GM19025 (cell line): ENCODE results near the gene GNAZ.
"Not testable (repeated sequence)": the region's sequence is repeated elsewhere in the genome, so short reads cannot be mapped to it uniquely, and the experiment has no call there.

Experiments used
- ATAC-seq: cut with Tn5 transposase; IDR thresholded peaks from one replicate; pipeline ENCODE4 v1.9.1; 2021; ENCODE audit warnings: mild to moderate bottlenecking, low read depth, moderate library complexity; ENCODE audit not compliant: unreplicated experiment

Gene GNAZ

GRCh38 chr22:23070418-23071229 is at the start of gene GNAZ:
GNAZ (plus strand) TSS chr22:23070519; CDS start chr22:23095696, 25,177 bp downstream.
- ATAC-seq: peak; percentile 46

DNA sequence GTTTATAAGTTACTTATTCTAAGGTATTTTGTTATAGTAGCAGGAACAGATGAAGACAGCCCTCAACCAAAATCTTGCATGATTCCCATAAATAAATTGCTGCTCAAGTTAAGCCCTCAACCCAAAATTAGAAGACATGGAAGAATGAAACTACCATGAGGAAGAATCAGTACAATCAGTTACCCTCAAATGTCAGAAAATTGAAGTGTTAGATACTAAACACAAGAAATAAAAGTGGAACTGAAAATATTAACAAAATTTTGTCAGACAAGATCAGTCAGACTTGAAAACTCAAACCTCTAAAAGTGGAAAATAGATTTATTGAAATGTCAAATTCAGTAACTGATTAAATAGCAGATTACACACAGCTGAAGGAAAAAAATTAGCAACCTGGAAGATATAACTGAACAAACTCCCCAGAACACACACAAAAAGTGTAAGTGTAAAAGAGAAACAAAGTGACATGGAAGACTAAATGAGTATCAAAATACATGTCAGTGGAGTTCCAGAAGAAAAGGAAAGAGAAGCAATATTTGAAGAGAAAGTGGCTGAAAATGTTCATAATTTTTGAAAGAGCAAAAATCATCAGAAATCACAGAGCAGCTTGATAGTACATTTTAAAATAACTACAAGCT is 49.5 kb upstream of the GNAZ start:
- no peak for ATAC-seq

DNA sequence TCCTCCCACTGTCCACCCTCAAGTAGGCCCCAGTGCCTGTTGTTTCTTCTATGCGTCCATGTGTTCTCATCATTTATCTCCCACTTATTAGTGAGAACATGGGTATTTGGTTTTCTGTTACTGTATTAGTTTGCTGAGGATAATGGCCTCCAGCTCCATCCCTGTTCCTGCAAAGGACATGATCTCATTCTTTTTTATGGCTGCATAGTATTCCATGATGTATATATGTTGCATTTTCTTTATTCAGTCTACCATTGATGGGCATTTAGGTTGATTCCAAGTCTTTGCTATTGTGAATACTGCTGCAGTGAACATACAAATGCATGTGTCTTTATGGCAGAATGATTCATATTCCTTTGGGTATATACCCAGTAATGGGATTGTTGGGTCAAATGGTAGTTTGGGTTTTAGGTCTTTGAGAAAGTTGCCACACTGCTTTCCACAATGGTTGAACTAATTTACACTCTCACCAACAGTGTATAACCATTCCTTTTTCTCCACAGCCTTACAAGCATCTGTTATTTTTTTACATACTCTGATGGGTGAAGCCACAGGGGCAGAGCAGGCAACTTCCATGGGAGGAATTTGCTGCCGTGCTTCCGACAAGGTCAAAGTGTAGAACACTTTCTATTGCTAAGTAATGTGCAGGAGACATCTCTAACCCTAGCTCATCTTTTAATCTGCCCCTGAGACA is 48.5 kb upstream of the GNAZ start:
- not testable (repeated sequence) for ATAC-seq

- no peak for ATAC-seq
These were observed 47.0 kb upstream of the GNAZ start for GRCh38 chr22:23023294-23023693.

- ATAC-seq: no peak
These were observed 43.5 kb upstream of the GNAZ start for GRCh38 chr22:23026777-23027176.

- not testable (repeated sequence) for ATAC-seq
These were observed 42.5 kb upstream of the GNAZ start for GRCh38 chr22:23027849-23028248.

DNA sequence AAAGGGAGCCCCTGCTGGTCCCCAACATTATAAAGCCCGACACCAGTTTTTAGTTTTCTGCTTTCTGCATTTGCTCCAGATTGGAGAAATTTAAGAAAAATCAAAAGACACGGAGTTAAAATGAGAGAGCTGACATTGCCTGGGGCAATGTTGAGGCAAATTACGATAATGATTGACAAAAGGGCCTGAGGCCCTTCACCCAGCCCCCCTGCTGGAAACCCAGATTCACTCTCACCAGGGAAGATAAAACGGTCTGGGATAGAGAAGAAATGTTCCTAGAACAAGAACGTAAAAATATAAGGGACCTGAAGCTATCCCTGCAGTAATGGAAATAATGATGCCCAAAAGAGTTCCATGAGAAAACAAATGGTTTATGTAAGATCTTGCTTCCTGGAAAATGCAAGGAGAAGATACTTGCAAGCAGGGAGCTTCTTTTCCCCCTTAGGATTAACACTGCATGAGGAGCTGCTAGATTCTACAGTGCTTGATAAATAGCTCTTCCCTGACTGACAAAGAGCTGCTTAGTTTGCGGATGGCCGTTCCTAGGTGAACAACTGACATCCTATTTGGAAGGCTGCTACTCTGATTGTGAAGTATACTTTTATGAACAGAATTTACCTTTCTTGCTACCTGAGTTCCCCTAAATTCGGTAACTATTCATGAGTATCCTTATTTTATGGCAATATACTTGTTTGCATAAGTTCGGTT is 40.6 kb upstream of the GNAZ start:
- no peak for ATAC-seq

GRCh38 chr22:23031381-23031780 is 38.9 kb upstream of the GNAZ start:
- no peak for ATAC-seq

- no peak for ATAC-seq
These were observed 38.5 kb upstream of the GNAZ start for GRCh38 chr22:23031786-23032185.

GRCh38 chr22:23032658-23033057 is 37.7 kb upstream of the GNAZ start:
- no peak for ATAC-seq

GRCh38 chr22:23033116-23033905 is 37.0 kb upstream of the GNAZ start:
- ATAC-seq: no peak

GRCh38 chr22:23034621-23035556 is 35.4 kb upstream of the GNAZ start:
- no peak for ATAC-seq

DNA sequence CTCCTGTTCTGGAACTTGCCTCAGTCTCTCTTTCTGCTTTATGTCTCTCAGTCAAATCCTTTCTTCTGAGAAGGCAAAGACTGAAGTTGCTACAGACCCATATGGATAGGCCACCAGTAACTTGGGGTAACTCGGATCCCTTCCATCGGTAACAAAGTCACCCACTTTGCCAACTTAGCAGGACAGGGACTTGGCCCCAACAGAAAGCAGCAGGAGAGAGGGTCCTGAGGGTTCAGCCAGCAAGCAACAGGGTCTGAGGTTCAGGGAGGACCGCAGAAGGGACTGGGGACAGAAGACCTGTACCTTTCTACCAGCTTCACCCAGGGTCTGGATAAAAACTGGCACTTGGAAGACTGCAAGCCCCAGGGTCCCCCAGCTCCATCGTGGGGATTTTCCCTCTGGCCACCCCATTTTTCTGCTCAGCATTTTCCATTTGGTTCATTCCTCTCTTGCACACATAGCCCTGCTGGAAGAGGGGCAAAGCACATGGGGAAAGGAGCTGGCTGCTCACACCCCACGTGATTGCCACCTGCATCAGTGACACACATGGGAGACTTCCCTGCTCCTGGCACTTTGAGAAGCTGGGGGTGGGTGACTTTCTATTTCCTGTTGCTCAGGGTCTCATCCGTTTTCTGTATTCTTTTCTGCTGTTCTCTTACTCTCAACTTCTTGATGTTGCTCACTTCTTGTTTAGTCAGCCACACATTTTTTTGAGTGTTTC is 34.6 kb upstream of the GNAZ start:
- no peak for ATAC-seq

DNA sequence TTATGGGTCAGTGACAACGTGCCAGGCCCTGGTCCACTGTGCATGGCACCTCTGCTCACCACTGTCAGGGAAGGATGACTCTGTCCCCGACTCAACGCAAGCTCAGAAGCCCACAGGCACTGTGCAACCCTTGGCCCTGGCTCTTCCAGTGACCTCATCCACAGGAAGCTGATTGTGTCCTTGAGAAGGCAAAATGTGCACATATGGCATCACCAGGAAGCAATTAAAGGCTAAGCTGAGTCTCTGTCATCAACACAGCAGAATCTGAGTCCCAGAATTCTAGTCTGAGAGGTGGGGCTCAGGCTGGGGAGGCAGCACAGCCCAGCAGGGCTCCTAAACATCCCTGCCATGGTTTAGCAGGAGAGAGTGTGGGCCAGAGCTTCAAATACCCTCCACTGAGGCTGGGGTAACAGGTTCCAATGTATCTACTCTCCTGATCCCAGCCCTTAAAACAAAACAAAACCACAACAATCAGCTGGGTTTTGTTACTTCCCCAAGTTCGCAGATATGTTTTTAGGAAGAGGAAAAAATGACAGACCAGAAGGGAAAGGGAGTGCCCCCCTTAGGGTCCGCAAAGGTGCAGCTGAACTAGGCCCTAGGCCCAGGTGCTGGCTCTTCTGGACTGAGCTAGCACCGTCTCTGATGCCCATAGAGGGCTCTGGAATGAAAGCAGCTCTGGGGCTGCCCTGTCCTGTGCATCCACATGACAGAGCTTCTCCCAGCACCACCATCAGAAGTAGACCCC is 33.5 kb upstream of the GNAZ start:
- ATAC-seq: no peak

GRCh38 chr22:23037429-23038333 is 32.6 kb upstream of the GNAZ start:
- no peak for ATAC-seq

DNA sequence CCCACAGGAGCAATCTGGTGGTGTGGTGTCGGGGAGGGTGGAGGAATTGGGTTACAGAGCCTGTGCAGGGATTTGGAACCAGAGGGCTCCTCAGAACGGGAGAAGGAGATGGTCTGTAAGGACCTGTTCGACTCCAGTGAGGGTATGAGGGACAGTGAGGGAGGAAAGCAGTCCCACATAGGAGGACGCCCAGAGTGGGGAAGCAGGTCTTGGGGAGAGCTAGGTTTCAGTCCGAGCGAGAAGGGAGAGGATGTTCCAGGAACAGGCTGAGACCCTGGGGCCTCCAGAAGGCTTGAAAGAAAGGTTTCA is 32.0 kb upstream of the GNAZ start:
- ATAC-seq: no peak

- ATAC-seq: no peak
These were observed 31.4 kb upstream of the GNAZ start for GRCh38 chr22:23038902-23039301.
